Measurements from ENCODE around the gene MOCS3.

DNA sequence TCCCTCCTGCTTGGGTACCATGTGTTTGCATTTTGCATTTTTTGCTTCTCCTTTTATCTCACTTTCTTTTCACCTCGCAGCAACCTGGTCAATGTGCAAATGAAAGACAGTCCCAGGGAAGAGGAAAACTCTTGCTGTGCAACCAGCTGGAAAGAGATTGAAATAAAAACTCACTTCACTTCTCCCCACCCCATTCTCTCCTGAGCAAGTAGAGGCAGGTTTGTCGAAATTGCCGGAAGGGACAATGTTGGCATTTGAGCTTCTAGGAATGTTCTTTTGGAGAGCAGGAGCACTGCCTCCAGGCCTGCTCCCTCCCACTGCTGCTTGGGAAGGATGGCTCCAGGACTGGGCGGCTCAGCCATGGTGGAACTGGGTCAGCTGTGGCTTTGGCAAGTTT is 33.7 kb downstream of the MOCS3 start:
- no peak for TF ChIP-seq EP300 (IDR thresholded peaks at IDR 0.05)
- TF ChIP-seq, protein P1, sequence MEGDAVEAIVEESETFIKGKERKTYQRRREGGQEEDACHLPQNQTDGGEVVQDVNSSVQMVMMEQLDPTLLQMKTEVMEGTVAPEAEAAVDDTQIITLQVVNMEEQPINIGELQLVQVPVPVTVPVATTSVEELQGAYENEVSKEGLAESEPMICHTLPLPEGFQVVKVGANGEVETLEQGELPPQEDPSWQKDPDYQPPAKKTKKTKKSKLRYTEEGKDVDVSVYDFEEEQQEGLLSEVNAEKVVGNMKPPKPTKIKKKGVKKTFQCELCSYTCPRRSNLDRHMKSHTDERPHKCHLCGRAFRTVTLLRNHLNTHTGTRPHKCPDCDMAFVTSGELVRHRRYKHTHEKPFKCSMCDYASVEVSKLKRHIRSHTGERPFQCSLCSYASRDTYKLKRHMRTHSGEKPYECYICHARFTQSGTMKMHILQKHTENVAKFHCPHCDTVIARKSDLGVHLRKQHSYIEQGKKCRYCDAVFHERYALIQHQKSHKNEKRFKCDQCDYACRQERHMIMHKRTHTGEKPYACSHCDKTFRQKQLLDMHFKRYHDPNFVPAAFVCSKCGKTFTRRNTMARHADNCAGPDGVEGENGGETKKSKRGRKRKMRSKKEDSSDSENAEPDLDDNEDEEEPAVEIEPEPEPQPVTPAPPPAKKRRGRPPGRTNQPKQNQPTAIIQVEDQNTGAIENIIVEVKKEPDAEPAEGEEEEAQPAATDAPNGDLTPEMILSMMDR (IDR thresholded peaks at IDR 0.05), result no peak
- TF ChIP-seq POLR2AphosphoS5 (IDR thresholded peaks at IDR 0.05), result no peak

Measured in sigmoid colon (tissue), 4 donors.